Stimulated activated CD4-positive, alpha-beta T cell treated with anti-CD3 and anti-CD28 coated beads, Interleukin-4, amount 100 ng/mL, for 1 hour (primary cell): ENCODE data around the gene CP.
"Not testable (repeated sequence)": the region's sequence is repeated elsewhere in the genome, so short reads cannot be mapped to it uniquely, and the experiment has no call there.

ENCODE experiments used
- DNase-seq: peaks from one replicate; pipeline ENCODE4 v3.0.0-alpha.2; 2020

The CP gene

GRCh38 chr3:149221783-149222517, at the start of gene CP:
Gene CP, minus strand, starts transcription at chr3:149221829. Its CDS starts 37 bp downstream, at chr3:149221792.
- no peak for DNase-seq

GRCh38 chr3:149270180-149270579, 48.6 kb upstream of the CP start:
- DNase-seq = no peak

- no peak for DNase-seq
These were observed 48.1 kb upstream of the CP start for GRCh38 chr3:149269687-149270086.

- no peak for DNase-seq
These were observed 45.9 kb upstream of the CP start for GRCh38 chr3:149267565-149267964.

- no peak for DNase-seq
These were observed 45.1 kb upstream of the CP start for GRCh38 chr3:149266736-149267135.

GRCh38 chr3:149263856-149264255, 42.2 kb upstream of the CP start:
- no peak for DNase-seq

GRCh38 chr3:149258714-149259113, 37.1 kb upstream of the CP start:
- DNase-seq = no peak

GRCh38 chr3:149258298-149258697, 36.7 kb upstream of the CP start:
- DNase-seq = no peak

GRCh38 chr3:149252272-149252671, 30.6 kb upstream of the CP start:
- DNase-seq = no peak

GRCh38 chr3:149251186-149251585, 29.6 kb upstream of the CP start:
- DNase-seq = no peak

GRCh38 chr3:149247929-149248691, 26.5 kb upstream of the CP start:
- DNase-seq = peak; percentile 16

GRCh38 chr3:149247008-149247710, 25.5 kb upstream of the CP start:
- no peak for DNase-seq

GRCh38 chr3:149245738-149246451, 24.3 kb upstream of the CP start:
- DNase-seq = no peak

- DNase-seq = no peak
These were observed 21.9 kb upstream of the CP start for GRCh38 chr3:149243540-149243939.

- no peak for DNase-seq
These were observed 17.8 kb upstream of the CP start for GRCh38 chr3:149239357-149239936.

GRCh38 chr3:149238268-149238667, 16.6 kb upstream of the CP start:
- not testable (repeated sequence) for DNase-seq

GRCh38 chr3:149235599-149236424, 14.2 kb upstream of the CP start:
- no peak for DNase-seq

GRCh38 chr3:149234671-149235245, 13.1 kb upstream of the CP start:
- DNase-seq = no peak

- no peak for DNase-seq
These were observed 11.7 kb upstream of the CP start for GRCh38 chr3:149233323-149233722.

- no peak for DNase-seq
These were observed 10.2 kb upstream of the CP start for GRCh38 chr3:149231871-149232270.

- no peak for DNase-seq
These were observed 6.1 kb upstream of the CP start for GRCh38 chr3:149227591-149228268.
